Right lobe of liver (tissue), 4 donors: ENCODE measurements around the gene TDRD10.

Experiments used
- POLR2A ChIP-seq: fragments of 450-650 bp; IDR thresholded peaks from one replicate; pipeline ENCODE4 v1.6.1; 2017; ENCODE audit warnings: antibody characterized with exemption, mild to moderate bottlenecking
- TF ChIP-seq, protein P1 (sequence below), 4 donors: fragments of 200-600 bp in 3 of 4; fragments of 450-650 bp in 1 of 4; IDR thresholded peaks; one replicate each; pipeline versions ENCODE4 v1.5.1 to v1.8.0; 2016 to 2022; ENCODE audit warnings: antibody characterized with exemption in 4 of 4, mild to moderate bottlenecking in 2 of 4
- donor health status: DM: no; HTN: no; CAD: no.
- donor health status: DM: no; HTN: no; CAD: no.
- donor health status: DM: no; HTN: yes; CAD: no.

GRCh38 chr1:154565876-154566275 lies 63.9 kb downstream of the TDRD10 start:
- TF ChIP-seq, protein P1, sequence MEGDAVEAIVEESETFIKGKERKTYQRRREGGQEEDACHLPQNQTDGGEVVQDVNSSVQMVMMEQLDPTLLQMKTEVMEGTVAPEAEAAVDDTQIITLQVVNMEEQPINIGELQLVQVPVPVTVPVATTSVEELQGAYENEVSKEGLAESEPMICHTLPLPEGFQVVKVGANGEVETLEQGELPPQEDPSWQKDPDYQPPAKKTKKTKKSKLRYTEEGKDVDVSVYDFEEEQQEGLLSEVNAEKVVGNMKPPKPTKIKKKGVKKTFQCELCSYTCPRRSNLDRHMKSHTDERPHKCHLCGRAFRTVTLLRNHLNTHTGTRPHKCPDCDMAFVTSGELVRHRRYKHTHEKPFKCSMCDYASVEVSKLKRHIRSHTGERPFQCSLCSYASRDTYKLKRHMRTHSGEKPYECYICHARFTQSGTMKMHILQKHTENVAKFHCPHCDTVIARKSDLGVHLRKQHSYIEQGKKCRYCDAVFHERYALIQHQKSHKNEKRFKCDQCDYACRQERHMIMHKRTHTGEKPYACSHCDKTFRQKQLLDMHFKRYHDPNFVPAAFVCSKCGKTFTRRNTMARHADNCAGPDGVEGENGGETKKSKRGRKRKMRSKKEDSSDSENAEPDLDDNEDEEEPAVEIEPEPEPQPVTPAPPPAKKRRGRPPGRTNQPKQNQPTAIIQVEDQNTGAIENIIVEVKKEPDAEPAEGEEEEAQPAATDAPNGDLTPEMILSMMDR (IDR thresholded peaks at IDR 0.05), result no peak
- no peak for TF ChIP-seq POLR2A
